GM12891 (cell line): ENCODE results near the gene GNAL.

Experiments used
- DNase-seq: peaks from one replicate; pipeline ENCODE4 v3.0.0; 2011; ENCODE audit warnings: low spot score; ENCODE audit not compliant: insufficient read length
- FAIRE-seq: peaks from 2 replicates; lab custom pipeline; 2011; peaks lifted over from hg19 to GRCh38; lab: Jason Lieb, UNC
- PAX5 ChIP-seq: IDR thresholded peaks from 2 replicates; pipeline ENCODE4 v1.6.1; 2011; ENCODE audit warnings: low read length, moderate library complexity, mild to moderate bottlenecking; ENCODE audit not compliant: insufficient read depth, severe bottlenecking
- POLR2A ChIP-seq: IDR thresholded peaks from 2 replicates; pipeline ENCODE4 v1.6.1; 2011; ENCODE audit warnings: low read depth, low read length, control low read depth
- POLR2AphosphoS5 ChIP-seq: IDR thresholded peaks from 2 replicates; pipeline ENCODE4 v1.6.1; 2011; ENCODE audit warnings: low read depth, low read length, control low read depth
- POU2F2 ChIP-seq: IDR thresholded peaks from 2 replicates; pipeline ENCODE4 v1.6.1; 2011; ENCODE audit warnings: low read depth, mild to moderate bottlenecking, control low read depth, low read length, moderate library complexity
- SPI1 ChIP-seq: IDR thresholded peaks from 2 replicates; pipeline ENCODE4 v1.6.1; 2011; ENCODE audit warnings: low read depth, low read length, control low read depth
- TAF1 ChIP-seq: IDR thresholded peaks from 2 replicates; pipeline ENCODE4 v1.6.1; 2011; ENCODE audit warnings: low read depth, low read length, control low read depth

Gene GNAL

DNA sequence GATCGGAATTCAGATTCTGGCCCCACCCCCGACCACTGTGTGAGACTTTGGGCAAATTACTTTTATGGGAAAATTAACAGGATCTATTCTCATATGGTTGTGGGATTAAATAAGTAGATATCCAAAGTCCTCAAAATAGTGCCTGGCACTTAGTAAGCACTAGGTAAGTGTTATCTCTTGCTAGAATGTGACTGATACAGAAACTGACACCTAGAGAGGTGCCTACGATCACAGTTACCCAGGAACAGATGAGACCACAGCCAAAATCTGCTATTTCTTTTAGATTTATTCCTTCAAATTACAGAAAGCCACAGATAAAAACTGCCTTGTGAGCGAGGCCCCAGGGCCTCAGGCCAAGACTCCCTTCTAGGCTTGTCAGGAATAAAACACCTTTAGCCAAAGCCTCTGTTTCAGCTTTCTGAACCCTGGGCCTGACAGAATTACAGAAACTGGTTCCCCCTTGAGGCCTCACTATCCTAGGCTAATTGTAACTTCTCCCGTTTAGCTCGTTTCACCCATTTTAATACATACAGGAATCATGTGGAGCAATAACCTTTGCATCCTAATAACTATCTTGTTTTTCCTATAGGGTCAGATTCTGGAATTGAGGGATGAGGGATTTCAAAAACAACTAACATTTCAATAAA lies 139.8 kb downstream of the GNAL start:
- FAIRE-seq (no peak), DNase-seq (no peak)
- no peak for TF ChIP-seq SPI1
- no peak for TF ChIP-seq POLR2AphosphoS5
- TF ChIP-seq POLR2A: no peak
- no peak for TF ChIP-seq PAX5
- no peak for TF ChIP-seq POU2F2
- no peak for TF ChIP-seq TAF1

DNA sequence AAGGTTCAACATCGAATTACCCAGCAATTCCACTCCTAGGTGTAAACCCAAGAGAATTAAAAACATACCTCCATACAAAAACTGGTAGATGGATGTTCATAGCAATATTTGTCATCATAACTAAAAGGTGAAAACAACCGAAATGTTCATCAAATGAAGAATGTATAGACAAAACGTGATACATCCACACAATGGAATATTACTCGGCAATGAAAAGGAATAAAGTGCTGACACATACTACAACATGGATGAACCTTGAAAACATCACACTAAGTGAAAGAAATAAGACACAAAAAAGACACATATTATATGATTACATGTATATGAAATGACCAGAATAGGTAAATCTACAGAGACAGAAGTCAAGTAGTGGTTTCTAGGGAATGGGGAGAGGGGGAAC lies 141.5 kb downstream of the GNAL start:
- FAIRE-seq (no peak), DNase-seq (no peak)
- TF ChIP-seq POU2F2 (no peak), PAX5 (no peak), POLR2A (no peak), POLR2AphosphoS5 (no peak), SPI1 (no peak), TAF1 (no peak)

DNA sequence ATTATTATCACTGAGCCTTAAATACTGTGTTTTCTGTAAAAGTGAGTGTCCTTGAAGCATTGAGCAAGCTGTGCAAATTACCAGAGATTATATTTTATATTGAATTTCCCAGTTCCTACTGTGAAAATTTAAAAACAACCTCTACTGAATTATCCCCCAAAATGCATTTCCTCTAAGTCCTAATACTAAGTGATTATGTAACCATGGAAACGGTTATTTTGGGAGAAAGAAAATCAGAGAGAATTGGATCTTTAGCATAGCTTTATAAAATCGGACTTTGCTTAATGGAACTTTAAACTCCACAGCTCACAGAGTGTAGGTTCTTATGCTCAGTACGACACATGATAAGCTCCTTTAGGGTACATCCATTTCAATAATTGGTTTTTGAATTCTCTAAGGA lies 142.9 kb downstream of the GNAL start:
- FAIRE-seq (no peak), DNase-seq (no peak)
- TF ChIP-seq POLR2AphosphoS5 (no peak), SPI1 (no peak), TAF1 (no peak), POU2F2 (no peak), POLR2A (no peak), PAX5 (no peak)

- no peak for DNase-seq
- FAIRE-seq: no peak
- no peak for TF ChIP-seq TAF1
- no peak for TF ChIP-seq POLR2A
- no peak for TF ChIP-seq POLR2AphosphoS5
- no peak for TF ChIP-seq PAX5
- TF ChIP-seq POU2F2: no peak
- no peak for TF ChIP-seq SPI1
Observed at GRCh38 chr18:11834772-11835171, 145.7 kb downstream of the GNAL start.

- DNase-seq (no peak), FAIRE-seq (no peak)
- no peak for TF ChIP-seq SPI1
- no peak for TF ChIP-seq POLR2A
- no peak for TF ChIP-seq PAX5
- no peak for TF ChIP-seq POU2F2
- no peak for TF ChIP-seq TAF1
- no peak for TF ChIP-seq POLR2AphosphoS5
Observed at GRCh38 chr18:11839556-11839955, 150.5 kb downstream of the GNAL start.

DNA sequence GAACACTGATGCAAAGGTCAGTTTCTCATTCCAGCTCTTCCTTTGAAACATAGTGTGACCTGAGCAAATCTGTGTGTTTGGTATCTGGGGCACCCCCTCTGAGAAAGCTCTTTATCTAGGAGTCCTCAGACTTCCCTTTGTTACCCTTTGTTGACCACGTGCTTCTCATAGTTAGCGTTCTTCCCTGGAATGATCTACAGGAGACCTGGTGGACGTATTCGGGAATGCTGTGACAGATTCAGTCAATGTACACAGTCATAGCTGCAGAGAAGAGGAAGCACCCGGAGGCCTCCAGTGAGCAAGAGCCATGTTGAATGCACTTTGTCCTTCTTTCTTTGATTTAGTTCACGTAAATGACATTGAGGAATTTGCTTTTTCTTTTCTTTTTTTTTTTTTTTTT lies 151.4 kb downstream of the GNAL start:
- no peak for DNase-seq
- no peak for FAIRE-seq
- TF ChIP-seq POLR2A (no peak), POLR2AphosphoS5 (no peak), POU2F2 (no peak), TAF1 (no peak), PAX5 (no peak), SPI1 (no peak)

GRCh38 chr18:11842562-11842961 lies 153.5 kb downstream of the GNAL start:
- no peak for DNase-seq
- FAIRE-seq: no peak
- no peak for TF ChIP-seq PAX5

DNA sequence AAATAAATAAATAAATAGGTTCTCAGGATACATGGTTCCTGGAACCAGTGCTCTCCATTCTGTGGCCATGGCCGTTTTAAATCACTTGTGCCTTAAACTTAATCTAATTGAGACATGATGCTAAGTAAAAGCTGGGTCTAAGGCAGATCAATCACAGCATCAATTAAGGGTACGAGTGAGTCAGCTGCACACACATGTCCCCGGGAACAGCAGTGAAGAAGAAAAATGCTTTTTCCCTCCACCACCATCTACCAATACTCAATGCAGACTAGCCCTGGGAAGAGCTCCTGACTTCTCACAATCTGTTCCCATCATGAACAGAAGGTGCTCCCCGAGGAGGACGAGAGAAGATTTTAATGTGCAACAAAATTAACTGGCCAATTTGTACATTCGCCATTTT lies 155.4 kb downstream of the GNAL start:
- no peak for TF ChIP-seq TAF1
- TF ChIP-seq PAX5: no peak
- FAIRE-seq: no peak
- DNase-seq: no peak

DNA sequence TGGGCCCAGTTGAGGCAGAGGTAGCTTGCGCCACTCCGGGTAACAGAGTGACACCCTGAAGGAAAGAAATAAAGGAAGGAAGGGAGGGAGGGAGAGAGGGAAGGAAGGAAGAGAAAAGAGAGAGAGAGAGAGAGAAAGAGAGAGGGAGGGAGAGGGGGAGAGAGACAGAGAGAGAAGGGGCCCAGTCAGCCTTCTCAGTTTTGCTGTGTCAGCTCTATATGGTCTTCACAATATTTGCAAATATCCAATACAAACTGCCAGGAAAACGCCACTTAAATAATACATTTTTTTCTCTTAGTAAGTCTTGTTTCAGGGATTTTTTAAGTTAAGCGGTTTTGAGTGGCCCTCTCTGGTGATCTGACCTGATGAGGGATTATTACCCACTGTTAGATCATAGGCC lies 156.6 kb downstream of the GNAL start:
- no peak for FAIRE-seq
- DNase-seq: no peak
- no peak for TF ChIP-seq TAF1
- no peak for TF ChIP-seq PAX5
- TF ChIP-seq SPI1: no peak
- no peak for TF ChIP-seq POLR2A
- no peak for TF ChIP-seq POU2F2
- no peak for TF ChIP-seq POLR2AphosphoS5

- FAIRE-seq (no peak), DNase-seq (no peak)
- TF ChIP-seq POLR2AphosphoS5: no peak
- TF ChIP-seq POU2F2: no peak
- no peak for TF ChIP-seq TAF1
- no peak for TF ChIP-seq POLR2A
- no peak for TF ChIP-seq PAX5
- TF ChIP-seq SPI1: no peak
Observed at GRCh38 chr18:11847811-11848210, 158.7 kb downstream of the GNAL start.

- TF ChIP-seq POLR2AphosphoS5 (no peak), PAX5 (no peak), POLR2A (no peak), SPI1 (no peak), POU2F2 (no peak), TAF1 (no peak)
Observed at GRCh38 chr18:11849279-11849678, 160.2 kb downstream of the GNAL start.

More at GRCh38 chr18:11849279-11849678, 160.2 kb downstream of the GNAL start:
- FAIRE-seq (no peak), DNase-seq (no peak)
